GM10847 (cell line): ENCODE data around the gene JARID2.

Experiments used
- POLR2A ChIP-seq: IDR thresholded peaks from 2 replicates; pipeline ENCODE4 v1.6.1; 2011; ENCODE audit not compliant: insufficient read length; ENCODE audit errors: extremely low read depth

JARID2 gene

GRCh38 chr6:15452182-15452941 is 206.5 kb downstream of the JARID2 start:
- TF ChIP-seq POLR2A: no peak

GRCh38 chr6:15453186-15453585 is 207.3 kb downstream of the JARID2 start:
- TF ChIP-seq POLR2A: no peak

- no peak for TF ChIP-seq POLR2A
Measured at GRCh38 chr6:15453622-15454021, 207.8 kb downstream of the JARID2 start.

GRCh38 chr6:15456422-15456821 is 210.6 kb downstream of the JARID2 start:
- TF ChIP-seq POLR2A: no peak

- no peak for TF ChIP-seq POLR2A
Measured at GRCh38 chr6:15457121-15457650, 211.3 kb downstream of the JARID2 start.

- no peak for TF ChIP-seq POLR2A
Measured at GRCh38 chr6:15458021-15458459, 212.2 kb downstream of the JARID2 start.

GRCh38 chr6:15460110-15460727 is 214.3 kb downstream of the JARID2 start:
- no peak for TF ChIP-seq POLR2A

DNA sequence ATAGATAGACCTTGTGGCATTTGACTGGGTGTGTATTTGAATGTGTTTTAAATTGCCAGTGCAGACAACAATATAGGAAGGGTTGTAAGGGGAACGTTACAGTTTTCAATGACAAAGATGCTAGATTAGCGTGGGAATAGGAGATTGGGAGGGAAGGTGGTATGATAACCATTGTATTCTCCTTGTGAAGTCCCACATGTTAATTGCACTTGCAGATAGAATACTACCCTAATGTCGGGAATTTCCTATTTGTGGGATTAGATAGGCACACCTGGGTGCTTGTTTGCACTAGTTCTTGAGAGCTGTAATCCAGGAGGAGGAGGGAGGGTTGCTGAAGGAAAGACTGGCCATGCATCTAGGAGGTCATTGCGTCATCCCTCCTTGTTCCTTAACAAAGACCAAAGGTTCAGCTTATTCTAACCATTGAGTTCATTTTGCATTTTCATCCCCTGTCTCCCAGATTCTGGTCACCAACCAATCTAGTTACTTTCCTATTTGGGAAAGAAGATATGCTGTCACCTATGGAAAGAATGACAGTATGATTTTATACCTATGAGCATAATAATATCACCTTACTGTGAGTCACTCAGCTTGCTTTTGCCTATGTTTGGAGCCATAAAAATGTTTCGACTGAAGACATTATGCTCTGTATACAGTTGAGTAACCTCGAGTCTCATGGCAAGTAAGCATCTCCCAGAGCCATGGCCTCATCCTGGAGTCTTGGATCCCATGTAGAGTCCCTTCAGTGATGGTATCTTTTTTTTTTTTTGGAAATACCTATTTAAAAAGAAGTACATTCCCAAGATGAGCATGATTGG is 215.5 kb downstream of the JARID2 start:
- no peak for TF ChIP-seq POLR2A

DNA sequence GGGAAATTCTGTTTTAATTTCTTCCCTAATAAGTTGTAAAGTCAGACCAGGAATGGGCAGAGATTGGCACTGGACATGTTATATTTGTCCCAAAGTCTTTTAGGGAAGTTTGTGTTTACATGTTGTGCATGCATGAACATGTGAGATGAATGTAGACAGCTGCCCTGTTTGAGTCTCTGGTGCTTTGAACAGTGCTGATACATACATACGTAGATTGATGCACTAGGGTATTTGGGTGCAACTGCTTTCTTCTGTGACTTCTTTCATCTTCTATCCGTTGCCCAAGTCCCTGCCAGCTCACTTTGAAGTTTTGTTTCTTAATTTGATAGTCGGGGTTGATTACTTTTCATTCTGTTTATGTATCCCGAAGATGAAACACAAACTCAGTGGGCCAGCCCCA is 216.4 kb downstream of the JARID2 start:
- no peak for TF ChIP-seq POLR2A

GRCh38 chr6:15462717-15463525 is 217.1 kb downstream of the JARID2 start:
- no peak for TF ChIP-seq POLR2A

DNA sequence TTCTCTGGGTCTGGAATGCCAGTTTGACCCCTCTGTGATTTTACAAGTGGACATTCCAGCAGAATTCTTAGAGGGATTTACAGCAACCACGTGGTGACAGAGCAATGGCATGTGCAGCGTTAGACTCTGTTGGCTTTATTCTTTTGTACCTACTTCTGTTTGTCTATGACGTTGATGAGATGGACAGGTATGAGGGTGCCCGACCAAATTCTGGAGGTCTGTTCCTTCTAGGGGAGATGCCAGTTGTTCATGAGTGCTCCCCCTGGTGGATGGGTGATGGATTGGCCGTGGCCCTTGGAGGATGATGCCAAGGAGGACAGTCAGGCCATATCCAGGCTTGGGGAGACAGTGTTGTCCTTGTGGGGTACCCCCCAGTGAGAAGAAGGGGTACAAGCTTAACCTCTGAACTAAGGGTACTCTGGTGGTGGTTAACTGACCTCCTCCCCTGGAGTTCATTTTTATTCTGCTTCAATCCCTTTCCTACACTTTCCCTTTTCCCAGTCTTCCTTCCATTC is 218.4 kb downstream of the JARID2 start:
- TF ChIP-seq POLR2A: no peak

DNA sequence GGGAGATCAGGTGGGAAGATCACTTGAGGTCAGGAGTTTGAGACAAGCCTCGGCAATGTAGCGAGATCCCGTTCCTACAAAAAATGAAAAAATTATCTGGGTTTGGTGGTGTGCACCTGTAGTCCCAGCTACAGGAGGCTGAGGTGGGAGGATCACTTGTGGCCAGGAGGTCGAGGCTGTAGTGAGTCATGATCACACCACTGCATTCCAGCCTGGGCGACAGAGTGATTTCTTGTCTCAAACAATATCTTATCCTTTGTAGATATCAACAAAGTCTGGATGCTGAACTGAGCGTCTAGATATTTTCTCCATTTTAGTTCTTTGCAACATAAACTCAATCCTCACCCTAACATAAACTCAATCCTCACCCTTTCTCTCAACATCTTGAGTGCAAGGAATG is 219.3 kb downstream of the JARID2 start:
- TF ChIP-seq POLR2A: no peak

DNA sequence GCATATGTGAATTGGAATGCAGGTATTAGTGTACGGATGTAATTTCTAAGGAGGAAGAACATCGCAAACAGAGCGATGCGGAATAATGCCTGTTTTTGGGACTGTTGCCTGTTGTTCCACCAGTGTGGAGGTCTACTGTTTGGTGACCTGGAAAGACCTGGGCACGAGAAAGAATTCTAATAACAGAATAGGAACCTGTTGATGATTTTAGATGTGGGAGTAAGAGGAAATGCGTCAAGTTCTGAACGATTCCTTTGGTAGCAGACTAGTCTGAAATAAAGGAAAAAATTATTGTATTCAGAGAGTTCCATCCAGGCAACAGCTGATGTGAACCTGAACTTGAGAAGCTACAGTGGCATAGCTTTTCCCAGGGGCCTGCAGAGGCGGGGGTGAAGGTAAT is 224.9 kb downstream of the JARID2 start:
- TF ChIP-seq POLR2A: no peak

DNA sequence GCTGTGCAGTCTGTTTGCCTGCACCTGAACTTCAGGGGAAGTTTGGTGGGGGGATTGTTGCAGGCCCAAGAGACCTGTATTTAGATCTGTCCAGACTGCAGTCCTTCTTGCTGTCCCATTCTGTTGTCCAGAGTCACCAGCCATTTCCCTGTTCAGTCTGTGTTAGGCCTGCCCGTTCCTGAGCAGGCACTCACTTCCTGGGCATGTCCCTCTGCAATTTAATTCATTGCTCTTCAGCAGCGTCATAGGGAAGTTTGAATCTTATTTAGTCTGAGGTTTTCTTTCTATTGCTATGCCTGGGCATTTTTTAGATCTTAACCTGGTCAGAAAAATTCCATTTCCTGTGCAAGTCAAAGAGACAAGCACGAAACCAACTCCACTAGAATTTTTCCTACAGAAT is 226.8 kb downstream of the JARID2 start:
- TF ChIP-seq POLR2A: no peak

DNA sequence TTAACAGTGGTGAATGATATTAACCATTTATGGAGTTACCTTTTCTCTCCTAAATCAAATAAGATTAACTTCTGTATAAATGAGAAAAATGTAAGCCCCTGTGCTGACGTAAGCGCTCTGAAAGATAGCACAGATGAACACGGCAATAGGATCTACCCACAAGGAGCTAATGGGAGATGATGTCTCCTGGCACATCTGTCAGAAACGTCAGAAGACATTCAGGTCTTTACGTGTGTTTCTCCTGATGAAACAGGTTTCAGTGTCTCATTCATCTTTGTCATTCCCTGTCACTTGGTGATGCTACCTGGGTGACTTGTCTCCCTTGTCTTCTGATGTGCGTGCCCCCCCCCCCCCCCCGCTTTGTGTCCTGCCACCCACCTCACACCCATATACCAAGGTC is 227.3 kb downstream of the JARID2 start:
- TF ChIP-seq POLR2A: no peak
